Endometrium (tissue), 2 donors: ENCODE results near the gene ENO3.

Source experiments
- FAIRE-seq: peaks from 2 replicates; lab custom pipeline; 2012; peaks lifted over from hg19 to GRCh38; lab: Jason Lieb, UNC
- donor health status: control.
- donor health status: control.

ENO3 gene

GRCh38 chr17:4937553-4937952, 13.4 kb upstream of the ENO3 start:
- FAIRE-seq: no peak

GRCh38 chr17:4938069-4938491, 12.8 kb upstream of the ENO3 start:
- FAIRE-seq: no peak

- FAIRE-seq: no peak
Measured at GRCh38 chr17:4938688-4939545, 12.0 kb upstream of the ENO3 start.

GRCh38 chr17:4939546-4939795, 11.4 kb upstream of the ENO3 start:
- FAIRE-seq: no peak

GRCh38 chr17:4939796-4940554, 10.9 kb upstream of the ENO3 start, which contains the start of the genes RNF167 and SLC25A11:
RNF167 (plus strand) TSS chr17:4940268; CDS start chr17:4940910, 642 bp downstream.
SLC25A11 (minus strand) TSS chr17:4940046; CDS start chr17:4939910, 136 bp downstream.
- FAIRE-seq: peak; percentile 89

GRCh38 chr17:4940555-4941318, 10.2 kb upstream of the ENO3 start:
- no peak for FAIRE-seq

GRCh38 chr17:4941319-4941610, 9.7 kb upstream of the ENO3 start:
- no peak for FAIRE-seq

- FAIRE-seq: no peak
Measured at GRCh38 chr17:4942760-4943508, 8.0 kb upstream of the ENO3 start.

GRCh38 chr17:4944163-4944553, 6.8 kb upstream of the ENO3 start:
- no peak for FAIRE-seq

- FAIRE-seq: no peak
Measured at GRCh38 chr17:4944554-4945175, 6.3 kb upstream of the ENO3 start.

GRCh38 chr17:4945176-4945943, 5.6 kb upstream of the ENO3 start:
- FAIRE-seq: no peak

GRCh38 chr17:4945944-4946280, 5.0 kb upstream of the ENO3 start:
- FAIRE-seq: no peak

- no peak for FAIRE-seq
Measured at GRCh38 chr17:4946312-4946976, 4.5 kb upstream of the ENO3 start.

GRCh38 chr17:4947010-4947410, 3.9 kb upstream of the ENO3 start:
- no peak for FAIRE-seq

- FAIRE-seq: no peak
Measured at GRCh38 chr17:4947411-4948165, 3.3 kb upstream of the ENO3 start.

- FAIRE-seq: no peak
Measured at GRCh38 chr17:4948166-4948930, 2.6 kb upstream of the ENO3 start, which contains the start of gene PFN1. PFN1 (minus strand) TSS chr17:4948530; CDS start chr17:4948394, 136 bp downstream.

GRCh38 chr17:4948931-4949320, 2.0 kb upstream of the ENO3 start:
- no peak for FAIRE-seq

GRCh38 chr17:4949321-4950074, 1.4 kb upstream of the ENO3 start:
- FAIRE-seq: no peak
